Stimulated activated CD8-positive, alpha-beta memory T cell treated with anti-CD3 and anti-CD28 coated beads, Interleukin-2, amount 100 ng/mL, for 1 hour (primary cell): ENCODE data around the gene ARFGEF3.
"Not testable (repeated sequence)": the region's sequence is repeated elsewhere in the genome, so short reads cannot be mapped to it uniquely, and the experiment has no call there.

Experiments
- DNase-seq, 2 donors: peaks; one replicate each; pipeline ENCODE4 v3.0.0-alpha.2; 2020; ENCODE audit warnings: low read depth in 2 of 2

Gene ARFGEF3, protein sequence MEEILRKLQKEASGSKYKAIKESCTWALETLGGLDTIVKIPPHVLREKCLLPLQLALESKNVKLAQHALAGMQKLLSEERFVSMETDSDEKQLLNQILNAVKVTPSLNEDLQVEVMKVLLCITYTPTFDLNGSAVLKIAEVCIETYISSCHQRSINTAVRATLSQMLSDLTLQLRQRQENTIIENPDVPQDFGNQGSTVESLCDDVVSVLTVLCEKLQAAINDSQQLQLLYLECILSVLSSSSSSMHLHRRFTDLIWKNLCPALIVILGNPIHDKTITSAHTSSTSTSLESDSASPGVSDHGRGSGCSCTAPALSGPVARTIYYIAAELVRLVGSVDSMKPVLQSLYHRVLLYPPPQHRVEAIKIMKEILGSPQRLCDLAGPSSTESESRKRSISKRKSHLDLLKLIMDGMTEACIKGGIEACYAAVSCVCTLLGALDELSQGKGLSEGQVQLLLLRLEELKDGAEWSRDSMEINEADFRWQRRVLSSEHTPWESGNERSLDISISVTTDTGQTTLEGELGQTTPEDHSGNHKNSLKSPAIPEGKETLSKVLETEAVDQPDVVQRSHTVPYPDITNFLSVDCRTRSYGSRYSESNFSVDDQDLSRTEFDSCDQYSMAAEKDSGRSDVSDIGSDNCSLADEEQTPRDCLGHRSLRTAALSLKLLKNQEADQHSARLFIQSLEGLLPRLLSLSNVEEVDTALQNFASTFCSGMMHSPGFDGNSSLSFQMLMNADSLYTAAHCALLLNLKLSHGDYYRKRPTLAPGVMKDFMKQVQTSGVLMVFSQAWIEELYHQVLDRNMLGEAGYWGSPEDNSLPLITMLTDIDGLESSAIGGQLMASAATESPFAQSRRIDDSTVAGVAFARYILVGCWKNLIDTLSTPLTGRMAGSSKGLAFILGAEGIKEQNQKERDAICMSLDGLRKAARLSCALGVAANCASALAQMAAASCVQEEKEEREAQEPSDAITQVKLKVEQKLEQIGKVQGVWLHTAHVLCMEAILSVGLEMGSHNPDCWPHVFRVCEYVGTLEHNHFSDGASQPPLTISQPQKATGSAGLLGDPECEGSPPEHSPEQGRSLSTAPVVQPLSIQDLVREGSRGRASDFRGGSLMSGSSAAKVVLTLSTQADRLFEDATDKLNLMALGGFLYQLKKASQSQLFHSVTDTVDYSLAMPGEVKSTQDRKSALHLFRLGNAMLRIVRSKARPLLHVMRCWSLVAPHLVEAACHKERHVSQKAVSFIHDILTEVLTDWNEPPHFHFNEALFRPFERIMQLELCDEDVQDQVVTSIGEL (N-terminal part only)

DNA sequence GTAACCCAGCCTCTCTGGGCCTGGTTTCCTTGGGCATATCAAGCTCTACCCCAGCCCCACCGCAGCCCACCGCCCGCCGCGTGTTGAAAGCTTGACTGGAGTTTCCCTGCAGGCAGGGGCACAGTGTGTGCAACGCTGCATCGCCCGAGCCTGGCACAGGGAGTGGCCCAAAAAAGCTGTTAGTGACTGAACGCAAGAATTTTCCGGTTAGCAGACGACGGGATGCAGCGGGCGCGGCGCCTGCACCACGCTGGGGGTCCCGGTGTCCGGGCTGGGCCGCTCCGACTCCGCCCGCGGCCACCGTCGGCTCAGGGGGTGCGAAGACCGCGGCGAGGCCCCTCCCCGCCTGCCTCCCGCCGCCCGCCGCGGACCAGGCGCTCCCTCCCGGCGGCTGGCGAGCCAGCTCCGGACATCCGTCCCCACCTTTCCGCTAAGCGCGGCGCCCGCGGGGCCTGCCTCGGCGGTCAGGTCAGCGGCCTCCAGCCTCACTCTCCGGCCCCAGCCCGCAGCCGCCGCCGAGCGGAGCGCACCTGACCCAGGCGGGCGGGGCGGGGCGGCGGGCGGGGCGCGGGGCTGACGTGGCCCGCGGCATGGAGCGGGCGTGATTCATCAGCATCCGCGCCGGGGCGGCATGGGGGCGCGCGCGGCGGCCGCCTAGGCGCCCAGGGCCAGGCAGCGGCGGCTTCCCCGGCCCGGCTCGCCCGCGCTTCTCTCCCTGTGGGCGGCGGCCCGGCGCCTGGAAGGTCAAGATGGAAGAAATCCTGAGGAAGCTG is at the start of gene ARFGEF3:
Gene ARFGEF3, plus strand, starts transcription at position 602 of the 773 bp plus-strand sequence. Its CDS starts 148 bp downstream, at position 750.
- DNase-seq = peak in 1 of 2 donors; percentile 31

DNA sequence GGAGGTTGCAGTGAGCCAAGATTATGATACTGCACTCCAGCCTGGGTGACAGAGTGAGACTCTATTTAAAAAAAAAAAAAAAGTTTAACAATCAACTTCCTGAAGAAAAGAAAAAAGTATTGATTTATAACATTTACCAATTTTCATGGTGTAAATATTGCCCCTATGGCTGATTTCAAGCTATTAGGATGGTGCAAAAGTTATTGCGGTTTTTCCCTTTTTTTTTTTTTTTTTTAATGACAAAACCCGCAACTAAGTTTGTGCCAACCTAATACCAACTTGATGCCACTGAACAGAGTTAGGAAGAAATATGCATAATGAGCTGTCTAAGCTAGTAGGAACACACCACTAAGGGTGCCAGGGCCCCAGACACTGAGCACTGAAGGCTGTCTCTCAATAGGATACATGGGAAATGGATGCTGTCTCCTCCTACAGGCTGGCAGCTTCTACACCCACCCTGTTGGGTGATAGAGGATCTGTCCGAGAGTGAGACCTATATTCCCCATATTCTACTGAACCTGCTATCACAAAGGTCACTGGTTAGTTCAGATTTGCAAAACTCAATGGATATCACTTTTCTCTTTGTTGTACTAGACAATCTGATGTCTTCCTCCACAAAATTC is 48.0 kb upstream of the ARFGEF3 start:
- DNase-seq = no peak

DNA sequence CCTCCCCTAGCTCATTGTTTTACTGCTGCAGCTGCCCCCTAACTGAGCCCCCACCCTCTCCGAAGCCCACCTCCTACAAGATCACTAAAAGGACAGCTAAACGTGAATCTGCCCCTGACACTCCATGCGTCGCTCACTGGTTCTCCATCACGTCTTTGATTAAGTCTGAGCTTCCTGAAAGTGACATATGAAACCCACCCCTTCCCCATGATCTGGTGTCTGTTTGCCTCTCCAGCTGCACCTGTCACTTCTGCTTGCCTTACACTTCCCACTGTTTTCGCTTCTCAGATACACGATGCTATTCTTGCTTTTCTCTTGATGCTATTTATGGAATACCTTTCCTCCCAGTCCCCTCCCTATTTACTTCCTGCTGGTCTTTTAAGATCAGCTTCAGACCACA is 46.5 kb upstream of the ARFGEF3 start:
- no peak for DNase-seq

DNA sequence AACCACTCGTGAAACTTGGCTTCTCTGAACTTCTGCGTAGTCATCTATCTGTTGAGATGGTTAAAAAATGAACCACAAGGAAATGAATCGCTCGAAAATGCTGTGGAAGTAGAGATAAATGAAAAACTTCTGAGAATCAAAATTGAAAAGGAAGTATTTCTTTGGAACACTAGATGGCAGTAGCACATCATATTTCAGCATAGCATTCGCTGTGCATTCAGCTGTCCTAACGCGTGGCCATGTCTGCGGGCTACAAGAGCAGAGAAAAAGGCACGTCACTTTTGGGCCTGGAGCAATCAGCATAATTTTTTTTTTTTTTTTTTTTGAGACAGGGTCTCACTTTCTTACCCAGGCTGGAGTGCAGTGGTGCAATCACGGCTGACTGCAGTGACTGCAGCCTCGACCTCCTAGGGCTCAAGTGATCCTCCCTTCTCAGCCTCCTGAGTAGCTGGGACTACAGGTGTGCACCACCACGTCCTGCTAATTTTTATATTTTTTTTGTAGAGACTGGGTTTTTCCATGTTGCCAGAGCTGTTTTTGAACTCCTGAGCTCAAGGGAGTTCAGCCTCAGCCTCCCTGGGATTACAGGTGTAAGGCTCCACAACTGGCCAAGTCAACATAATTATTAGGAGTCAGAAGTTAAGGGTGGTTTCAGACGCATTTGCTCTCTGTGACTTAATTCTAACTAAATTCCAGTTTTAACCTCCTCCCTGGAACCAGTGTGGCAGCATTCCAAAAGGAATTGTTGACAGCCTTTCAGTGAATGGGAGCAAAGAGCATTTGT is 45.7 kb upstream of the ARFGEF3 start:
- peak in 1 of 2 donors; percentile 19 for DNase-seq

DNA sequence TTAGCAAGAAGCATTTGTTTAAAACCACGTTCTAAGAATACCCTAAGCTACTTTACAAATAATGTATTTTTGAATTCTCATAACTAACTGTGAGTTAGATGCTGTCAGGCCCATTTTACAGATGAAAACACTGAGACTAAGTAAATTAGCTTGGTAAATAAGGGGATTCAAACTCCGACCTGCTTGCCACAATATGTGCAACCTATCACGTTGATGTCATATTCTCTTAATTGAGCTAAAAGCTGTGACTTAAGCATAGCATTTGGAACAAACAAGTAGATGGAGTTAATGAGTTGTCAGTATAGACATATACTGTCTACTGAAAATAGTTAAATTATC is 45.1 kb upstream of the ARFGEF3 start:
- no peak for DNase-seq

DNA sequence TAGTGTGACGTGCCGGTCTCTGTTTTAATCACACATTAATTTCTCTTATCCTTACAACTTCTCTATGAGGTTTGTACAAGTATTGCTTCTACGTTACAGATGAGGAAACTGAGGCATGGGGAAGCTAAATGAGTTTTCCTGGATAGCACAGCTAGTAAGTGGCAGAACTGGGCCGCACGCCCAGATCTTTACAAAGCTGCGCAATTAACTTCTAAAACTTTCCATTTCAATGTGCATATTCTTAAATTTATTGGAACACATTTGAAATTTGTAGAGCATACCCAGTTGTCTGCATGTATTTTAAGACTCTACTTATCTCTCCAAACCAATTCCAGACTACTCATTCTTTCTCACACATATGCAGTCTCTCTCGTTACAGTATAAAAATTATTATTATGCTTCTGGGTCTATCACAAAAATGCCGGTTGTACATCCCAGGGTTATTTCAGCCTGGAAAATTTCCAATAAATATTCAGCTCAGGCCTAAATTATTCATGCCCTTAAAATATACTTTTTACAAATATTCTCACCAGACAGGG is 44.3 kb upstream of the ARFGEF3 start:
- no peak for DNase-seq

DNA sequence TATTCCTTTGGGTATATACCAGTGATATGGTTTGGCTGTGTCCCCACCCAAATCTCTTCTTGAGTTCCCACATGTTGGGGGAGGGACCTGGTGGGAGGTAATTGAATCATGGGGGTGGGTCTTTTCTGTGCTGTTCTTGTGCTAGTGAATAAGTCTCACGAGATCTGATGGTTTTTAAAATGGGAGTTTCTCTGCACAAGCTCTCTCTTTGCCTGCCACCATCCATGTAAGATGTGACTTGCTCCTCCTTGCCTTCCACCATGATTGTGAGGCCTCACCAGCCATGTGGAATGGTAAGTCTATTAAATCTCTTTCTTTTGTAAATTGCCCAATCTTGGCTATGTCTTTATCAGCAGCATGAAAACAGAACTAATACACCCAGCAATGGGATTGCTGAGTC is 42.5 kb upstream of the ARFGEF3 start:
- not testable (repeated sequence) for DNase-seq

DNA sequence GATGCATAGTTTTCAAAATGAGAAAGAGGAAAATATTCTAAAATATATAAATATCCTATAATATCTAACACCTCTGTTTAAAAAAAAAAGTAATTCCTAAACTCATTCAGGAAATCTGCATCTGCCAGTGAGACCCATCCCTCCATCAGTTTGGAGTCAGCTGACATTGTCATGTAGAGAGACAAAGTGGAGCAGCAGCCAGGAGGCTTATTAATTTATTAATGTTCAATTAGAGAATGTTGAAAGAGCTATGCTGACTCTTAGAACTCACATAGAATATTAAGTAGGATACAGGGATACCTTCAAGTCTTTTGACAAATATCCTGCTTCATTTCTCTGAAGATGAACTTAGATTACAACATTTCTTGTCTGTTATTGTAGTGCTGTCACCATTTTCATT is 41.8 kb upstream of the ARFGEF3 start:
- no peak for DNase-seq

DNA sequence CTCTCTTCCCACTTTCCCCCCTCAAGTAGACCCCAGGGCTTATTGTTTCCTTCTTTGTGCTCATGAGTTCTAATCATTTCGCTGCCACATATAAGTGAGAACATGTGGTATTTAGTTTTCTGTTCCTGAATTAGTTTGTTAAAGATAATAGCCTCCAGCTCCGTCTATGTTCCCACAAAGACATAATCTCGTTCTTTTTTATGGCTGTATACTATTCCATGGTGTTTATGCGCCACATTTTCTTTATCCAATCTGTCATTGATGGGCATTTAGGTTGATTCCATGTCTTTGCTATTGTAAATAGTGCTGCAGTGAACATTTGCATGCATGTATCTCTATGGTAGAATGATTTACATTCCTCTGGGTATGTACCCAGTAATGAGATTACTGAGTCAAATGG is 37.6 kb upstream of the ARFGEF3 start:
- DNase-seq = no peak

DNA sequence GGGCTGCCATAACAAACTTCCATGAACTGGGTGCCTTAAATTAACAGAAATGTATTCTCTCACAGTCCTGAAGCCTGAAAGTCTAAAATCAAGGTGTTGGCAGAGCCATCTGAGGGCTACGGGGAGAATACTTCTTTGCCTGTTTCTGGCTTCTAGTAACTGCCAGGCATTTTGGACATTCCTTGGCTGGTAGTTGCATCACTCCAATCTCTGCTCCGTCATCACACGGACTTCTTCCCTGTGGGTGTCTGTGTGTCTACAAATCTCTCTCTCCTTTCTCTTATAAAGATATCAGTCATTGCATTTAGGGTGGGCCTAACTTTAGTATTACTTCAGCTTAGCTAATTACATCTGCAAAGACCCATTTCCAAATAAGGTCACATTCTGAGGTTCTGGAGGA is 33.6 kb upstream of the ARFGEF3 start:
- no peak for DNase-seq

DNA sequence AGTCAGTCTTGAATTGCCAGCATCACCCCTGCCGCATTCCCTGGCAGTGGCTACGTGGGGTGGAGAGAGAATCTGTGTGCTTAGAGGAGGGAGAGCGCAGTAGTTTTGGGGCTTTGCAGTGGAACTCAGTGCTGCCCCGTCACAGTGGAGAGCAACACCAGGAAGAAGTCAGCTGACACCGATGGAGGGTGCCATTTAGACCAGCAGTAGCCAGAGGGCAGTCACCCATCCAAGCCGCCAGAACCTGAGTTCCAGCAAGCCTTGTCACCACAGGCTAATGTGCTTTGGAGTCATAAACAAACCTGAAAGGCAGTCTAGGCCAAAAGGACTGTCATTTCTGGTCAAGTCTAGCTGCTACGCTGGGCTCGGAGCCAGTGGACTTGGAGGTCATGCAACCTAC is 32.5 kb upstream of the ARFGEF3 start:
- DNase-seq = no peak

DNA sequence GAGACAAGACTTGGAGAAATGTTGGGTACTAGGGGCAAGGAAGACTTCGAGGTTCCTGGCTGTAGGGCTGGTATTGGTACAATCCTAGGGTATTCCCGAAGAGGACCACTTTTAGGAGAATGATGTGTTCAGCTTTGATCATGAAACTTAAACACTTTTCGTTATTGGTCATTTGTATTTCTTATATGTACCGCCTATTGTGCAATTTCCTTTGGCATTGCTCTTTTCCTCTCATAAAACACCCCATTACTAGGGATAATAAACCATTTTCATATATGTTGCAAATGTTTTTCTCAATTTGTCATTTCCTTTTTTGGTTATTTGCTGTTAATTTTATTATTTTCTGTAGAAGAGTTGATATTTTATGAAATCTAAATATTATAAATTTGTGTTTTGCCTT is 18.9 kb upstream of the ARFGEF3 start:
- no peak for DNase-seq

DNA sequence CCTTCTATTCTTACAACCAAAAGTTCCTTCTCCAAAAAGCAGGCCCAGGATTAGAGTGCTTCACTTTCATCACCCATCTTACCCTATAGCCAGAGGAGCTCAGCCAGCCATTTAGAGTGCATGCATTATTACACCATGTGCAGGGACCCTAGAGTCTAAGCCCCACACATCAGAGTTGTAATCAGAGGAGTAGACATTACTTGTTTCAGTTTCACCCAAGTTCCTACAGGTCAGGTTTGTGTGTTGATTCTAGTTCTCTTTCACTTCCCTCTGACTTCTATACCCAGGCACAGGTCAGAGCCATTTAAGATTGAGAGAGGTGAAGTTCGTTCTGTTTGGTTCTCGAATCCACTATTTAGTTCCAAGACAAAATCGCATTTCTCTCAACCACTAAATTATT is 16.3 kb upstream of the ARFGEF3 start:
- no peak for DNase-seq

DNA sequence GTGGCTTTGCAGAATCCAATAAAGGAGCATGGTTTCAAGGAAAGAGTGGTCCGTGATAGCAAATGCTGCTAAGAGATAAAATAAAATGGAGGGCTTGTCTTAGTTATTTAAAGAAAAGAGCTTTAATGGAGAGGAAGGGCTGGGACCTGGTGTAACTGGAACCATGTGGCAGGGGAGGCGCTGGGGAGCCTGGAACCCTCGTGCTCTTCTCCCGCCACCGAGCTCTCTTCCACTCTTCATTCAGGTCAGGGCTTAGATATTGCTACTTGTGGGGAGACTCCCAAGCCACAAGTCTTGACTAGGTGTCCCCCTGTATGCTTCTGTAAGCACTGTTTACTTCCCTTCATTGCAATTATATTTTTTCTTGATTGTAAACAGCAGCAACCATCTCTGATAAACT is 15.2 kb upstream of the ARFGEF3 start:
- DNase-seq = no peak

DNA sequence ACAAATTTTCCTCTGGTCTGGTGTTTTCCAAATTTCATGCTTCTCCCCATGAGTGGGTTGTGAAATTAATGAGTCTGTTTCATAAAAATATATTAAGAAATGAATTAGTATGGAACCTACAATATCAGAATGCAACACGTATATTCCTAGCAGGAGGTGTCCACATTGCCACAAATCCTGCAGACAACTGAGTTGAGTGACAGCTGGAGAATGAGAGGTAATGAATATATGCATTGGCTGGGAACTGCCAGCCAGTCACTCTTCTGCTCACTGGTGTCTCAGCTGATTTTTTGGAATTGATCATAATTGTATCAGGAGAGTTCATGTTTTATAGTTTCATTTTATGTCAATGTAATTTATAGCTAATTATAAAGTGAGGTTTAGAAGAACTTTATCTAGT is 6.3 kb upstream of the ARFGEF3 start:
- no peak for DNase-seq

DNA sequence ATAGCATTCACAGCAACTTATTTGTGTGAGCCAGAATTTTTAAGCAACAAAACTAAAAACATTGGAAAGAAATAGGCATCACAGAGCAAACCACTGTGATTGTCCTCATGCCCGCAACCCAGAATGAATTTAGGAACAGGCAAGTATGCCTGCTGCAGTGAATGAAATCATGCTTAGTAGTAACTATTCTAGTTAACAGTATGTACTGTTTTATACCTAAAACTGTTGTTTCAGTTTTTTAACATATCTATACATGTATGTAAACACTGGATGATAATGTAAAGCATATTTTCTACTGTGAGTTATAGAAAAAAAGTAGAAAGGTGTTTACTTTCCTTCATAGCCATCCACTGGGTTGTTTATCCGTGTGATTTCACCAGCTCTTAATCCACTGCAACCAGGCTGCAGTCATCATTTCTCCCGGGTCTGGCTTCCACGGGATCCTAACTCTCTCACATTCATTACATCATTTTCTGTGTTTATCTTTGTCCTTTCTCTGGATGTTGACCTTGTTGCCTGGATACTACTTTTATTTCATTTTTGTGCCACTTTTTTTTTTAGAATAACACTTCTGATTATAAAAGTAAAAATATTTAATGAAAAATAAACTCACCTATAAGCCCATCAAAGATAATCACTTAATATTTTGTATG is 3.6 kb upstream of the ARFGEF3 start:
- no peak for DNase-seq

DNA sequence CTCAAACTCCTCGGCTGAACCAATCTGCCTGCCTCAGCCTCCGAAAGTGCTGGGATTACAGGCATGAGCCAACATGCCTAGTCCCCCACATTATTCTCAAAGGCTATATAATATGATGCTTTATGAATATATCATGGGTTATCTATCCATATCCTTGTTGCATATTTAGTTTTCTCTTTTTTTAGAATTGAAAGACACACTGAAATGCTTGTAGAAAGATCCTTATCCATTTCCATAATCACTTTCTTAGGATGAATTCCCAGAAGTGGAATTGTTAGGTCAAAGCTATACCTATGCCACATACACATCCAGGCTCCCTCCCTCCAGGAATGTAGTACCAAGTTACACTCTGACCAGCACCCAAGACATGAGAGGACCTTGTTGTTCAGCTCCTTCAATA is 2.5 kb upstream of the ARFGEF3 start:
- no peak for DNase-seq

DNA sequence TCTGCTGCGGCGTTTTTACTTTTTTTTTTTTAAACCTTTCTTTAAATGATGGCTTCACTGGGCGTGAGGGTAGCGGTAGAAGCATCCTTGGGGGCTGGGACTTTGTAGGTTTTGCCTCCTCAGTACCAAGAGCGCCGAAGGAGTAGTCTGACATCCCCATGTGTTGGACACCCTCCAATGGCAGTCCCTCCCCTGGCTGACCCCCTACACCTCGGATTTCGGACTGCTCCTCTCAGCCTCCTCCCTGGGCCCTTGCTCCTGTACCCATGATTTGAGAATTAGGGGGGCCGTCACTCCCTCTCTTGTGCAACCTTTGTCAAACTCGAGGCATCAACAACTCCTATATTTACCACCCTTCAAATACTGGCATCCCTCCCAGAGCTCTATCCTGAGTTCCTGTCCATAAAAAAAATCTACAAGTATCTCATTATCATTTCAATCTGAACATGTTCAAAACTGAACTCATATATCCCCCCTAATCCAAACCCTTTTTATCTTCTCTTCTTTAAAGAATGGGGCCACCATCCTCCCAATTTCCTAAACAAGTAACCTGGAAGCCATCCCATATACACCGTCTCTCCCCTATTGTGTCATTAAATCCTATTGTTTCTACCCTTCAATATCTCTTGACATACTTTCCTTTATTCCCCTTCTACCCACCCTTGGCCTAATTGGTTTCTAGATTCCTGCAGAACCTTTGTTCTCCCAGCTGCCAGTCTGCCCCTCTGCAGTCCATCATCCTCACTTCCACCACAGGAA is 1.2 kb upstream of the ARFGEF3 start:
- DNase-seq = no peak

DNA sequence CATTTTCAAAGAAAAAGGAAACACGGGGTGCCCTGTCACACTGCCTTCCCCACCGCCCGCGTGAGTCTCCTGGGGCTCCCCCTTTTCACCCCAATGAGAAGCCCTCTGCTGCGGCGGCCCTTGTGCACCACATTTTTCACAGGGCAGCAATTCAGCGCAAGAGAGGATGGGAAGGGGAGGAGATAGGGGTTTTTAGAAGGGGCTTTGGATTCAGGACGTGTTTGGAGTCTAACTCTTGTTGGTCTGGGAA is 726 bp upstream of the ARFGEF3 start:
- DNase-seq = no peak
